ENCODE measurements around the gene AP4B1.

DNA sequence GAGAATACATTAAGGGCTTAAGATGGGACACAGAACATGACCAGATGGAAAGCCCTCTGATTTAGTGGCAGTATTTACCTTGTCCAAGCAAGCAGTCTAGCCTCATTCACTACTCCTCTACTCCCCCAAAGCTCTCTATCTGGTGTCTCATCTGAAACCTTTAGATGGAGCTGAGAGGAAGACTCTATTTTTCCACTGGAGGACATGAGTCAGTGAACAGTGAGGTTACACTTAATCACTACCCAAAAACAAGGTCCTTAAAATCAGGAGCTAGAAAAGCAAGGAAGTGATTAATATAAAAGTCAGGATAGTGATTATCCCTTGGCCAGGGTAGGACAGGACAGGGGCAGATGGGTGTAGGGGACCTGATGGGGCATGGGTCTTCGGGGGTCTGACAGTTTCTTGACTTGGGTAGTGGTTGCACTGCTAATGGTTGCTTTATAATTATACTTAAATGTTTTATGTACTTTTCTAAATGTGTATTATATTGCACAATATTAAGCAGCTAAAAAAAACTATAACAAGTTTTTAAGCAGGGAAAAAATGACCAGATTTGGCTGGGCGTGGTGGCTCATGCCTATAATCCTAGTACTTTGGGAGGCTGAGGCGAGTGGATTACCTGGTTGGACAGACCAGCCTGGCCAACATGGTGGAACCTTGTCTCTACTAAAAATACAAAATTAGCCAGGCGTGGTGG is 36.1 kb downstream of the AP4B1 start:
- TF ChIP-seq POLR2AphosphoS5 (IDR thresholded peaks at IDR 0.05; ENCODE audit: low read depth, low read length) (no peak), POLR2A (IDR thresholded peaks at IDR 0.05; ENCODE audit: low read depth, low read length) (no peak), TAF1 (IDR thresholded peaks at IDR 0.05; ENCODE audit: low read depth, low read length) (no peak), SPI1 (IDR thresholded peaks at IDR 0.05; ENCODE audit: low read depth, low read length) (no peak), PAX5 (IDR thresholded peaks at IDR 0.05; ENCODE audit: insufficient read depth, low read length, severe bottlenecking) (no peak), POU2F2 (IDR thresholded peaks at IDR 0.05; ENCODE audit: low read depth, low read length) (no peak)
